Kidney (tissue), 14 donors: ENCODE data around the gene POLA2. TPM values are rescaled to one million over a fixed set of nuclear protein-coding genes. Genes with fewer than 3 reads are reported as not detected.
"Not testable (repeated sequence)": the region's sequence is repeated elsewhere in the genome, so short reads cannot be mapped to it uniquely, and the experiment has no call there.

Experiments used
- DNase-seq, 5 donors: peaks; one replicate each; pipeline ENCODE4 v3.0.0-alpha.2; 2013 to 2020
- FAIRE-seq: peaks from 2 replicates; lab custom pipeline; 2012; peaks lifted over from hg19 to GRCh38; lab: Jason Lieb, UNC
- H3K27ac ChIP-seq, 2 donors: one replicate each; pipeline ENCODE4 v1.7.0; 2013; ENCODE audit warnings: low read depth in 2 of 2, low read length in 2 of 2, inconsistent platforms in 1 of 2
- H3K27me3 ChIP-seq: one replicate; pipeline ENCODE4 v1.7.1; 2013; ENCODE audit warnings: low read length, inconsistent platforms; ENCODE audit not compliant: control insufficient read depth, insufficient read depth
- H3K36me3 ChIP-seq, 3 donors: one replicate each; pipeline versions ENCODE4 v1.7.0 to v1.7.1; 2013; ENCODE audit warnings: low read length in 3 of 3, control low read depth in 1 of 3, inconsistent platforms in 1 of 3; ENCODE audit not compliant: insufficient read depth in 3 of 3, control insufficient read depth in 2 of 3
- H3K4me1 ChIP-seq, 3 donors: one replicate each; pipeline versions ENCODE4 v1.7.0 to v1.7.1; 2013; ENCODE audit warnings: low read length in 3 of 3, inconsistent platforms in 1 of 3, low read depth in 1 of 3; ENCODE audit not compliant: control insufficient read depth in 2 of 3, insufficient read depth in 2 of 3
- H3K4me3 ChIP-seq, 3 donors: one replicate each; pipeline versions ENCODE4 v1.7.0 to v1.8.1; 2013; ENCODE audit warnings: low read length in 3 of 3, control low read depth in 1 of 3, inconsistent platforms in 1 of 3
- H3K9ac ChIP-seq, 3 donors: one replicate each; pipeline versions ENCODE4 v1.7.0 to v1.7.1; 2013; ENCODE audit warnings: low read length in 3 of 3, control low read depth in 1 of 3, inconsistent platforms in 1 of 3
- H3K9me3 ChIP-seq, 3 donors: one replicate each; pipeline versions ENCODE4 v1.7.0 to v1.7.1; 2013; ENCODE audit warnings: low read length in 3 of 3, control low read depth in 1 of 3, inconsistent platforms in 1 of 3; ENCODE audit not compliant: control insufficient read depth in 2 of 3, insufficient read depth in 1 of 3
- intact Hi-C: fragments of 100-400 bp; cut with DNase I; formaldehyde crosslinking; loops from one replicate; pipeline ENCODE4 v1.11.1; 2022
- polyA plus RNA-seq: library from polyadenylated mRNA; stranded (reverse); fragments of 350-450 nt; fragmentation: Illumina TruSeq; extraction: RNeasy Lipid Tissue Mini Kit (QIAGEN cat#74804); gene quantifications from one replicate; pipeline ENCODE4 v1.2.3, GENCODE V29; 2014; ENCODE audit warnings: low read depth, low replicate concordance; ENCODE audit not compliant: insufficient read depth
- total RNA-seq: library from RNA; stranded (reverse); fragmentation: NEBNext Ultra II Directional; extraction: Animal tissue kit (Norgen Biotek cat#: 25700); gene quantifications from one replicate; pipeline ENCODE4 v1.2.1, GENCODE V29; 2021
- TF ChIP-seq, protein P1 (sequence below): IDR thresholded peaks from 3 replicates; pipeline ENCODE4 v1.5.1; 2012; ENCODE audit warnings: mild to moderate bottlenecking, moderate library complexity, borderline replicate concordance; ENCODE audit not compliant: insufficient read depth; ENCODE audit errors: extremely low read depth
- donor health status: control.
- donor health status: control.
- donor health status: control.
- donor health status: control.
- donor health status: control.
- donor health status: DM: yes; HTN: yes; CAD: no.
- donor health status: Normal renal cell carcinoma (clear cell type).

The POLA2 gene
- total and polyA plus RNA-seq, 2 donors from 2014 or later: 6.5 to 13.6 TPM

DNA sequence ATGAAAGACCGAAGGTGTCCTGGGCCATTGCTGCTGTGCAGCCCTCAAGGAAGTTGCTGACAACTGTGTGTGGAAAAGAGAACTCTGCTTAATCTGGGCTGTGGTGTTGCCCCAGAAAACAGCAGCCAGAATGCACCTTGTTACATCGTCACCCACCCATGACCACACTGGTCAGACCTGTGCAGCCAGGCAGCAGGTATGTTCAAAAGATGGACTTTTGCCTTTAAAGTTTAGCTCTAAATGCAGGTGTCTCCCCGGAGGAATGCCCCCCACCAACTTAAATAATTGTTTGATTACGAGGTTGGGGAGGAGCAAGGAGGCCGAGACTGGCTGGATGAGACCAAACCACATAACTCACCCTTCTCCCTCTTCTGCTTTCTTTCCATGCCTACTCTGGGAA, 15.3 kb upstream of the POLA2 start:
- peak overlapping the region; percentile 64 to 75 for H3K27ac ChIP-seq
- H3K27me3 ChIP-seq: no peaks in the 10 kb centered on the region
- H3K9ac ChIP-seq: no peak overlapping the region
- TF ChIP-seq, protein P1, sequence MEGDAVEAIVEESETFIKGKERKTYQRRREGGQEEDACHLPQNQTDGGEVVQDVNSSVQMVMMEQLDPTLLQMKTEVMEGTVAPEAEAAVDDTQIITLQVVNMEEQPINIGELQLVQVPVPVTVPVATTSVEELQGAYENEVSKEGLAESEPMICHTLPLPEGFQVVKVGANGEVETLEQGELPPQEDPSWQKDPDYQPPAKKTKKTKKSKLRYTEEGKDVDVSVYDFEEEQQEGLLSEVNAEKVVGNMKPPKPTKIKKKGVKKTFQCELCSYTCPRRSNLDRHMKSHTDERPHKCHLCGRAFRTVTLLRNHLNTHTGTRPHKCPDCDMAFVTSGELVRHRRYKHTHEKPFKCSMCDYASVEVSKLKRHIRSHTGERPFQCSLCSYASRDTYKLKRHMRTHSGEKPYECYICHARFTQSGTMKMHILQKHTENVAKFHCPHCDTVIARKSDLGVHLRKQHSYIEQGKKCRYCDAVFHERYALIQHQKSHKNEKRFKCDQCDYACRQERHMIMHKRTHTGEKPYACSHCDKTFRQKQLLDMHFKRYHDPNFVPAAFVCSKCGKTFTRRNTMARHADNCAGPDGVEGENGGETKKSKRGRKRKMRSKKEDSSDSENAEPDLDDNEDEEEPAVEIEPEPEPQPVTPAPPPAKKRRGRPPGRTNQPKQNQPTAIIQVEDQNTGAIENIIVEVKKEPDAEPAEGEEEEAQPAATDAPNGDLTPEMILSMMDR: no peak
- intact Hi-C loops: no loop called here
- no peak overlapping the region for H3K4me3 ChIP-seq
- no peaks in the 10 kb centered on the region for H3K36me3 ChIP-seq
- FAIRE-seq (no peak), DNase-seq (peak in 3 of 5 donors; percentile 50 to 64 (median 62))
- H3K4me1 ChIP-seq: peaks cover 0 to 12% (median 10%) of the 10 kb centered on the region in 3 donors
- H3K9me3 ChIP-seq: no peaks in the 10 kb centered on the region

DNA sequence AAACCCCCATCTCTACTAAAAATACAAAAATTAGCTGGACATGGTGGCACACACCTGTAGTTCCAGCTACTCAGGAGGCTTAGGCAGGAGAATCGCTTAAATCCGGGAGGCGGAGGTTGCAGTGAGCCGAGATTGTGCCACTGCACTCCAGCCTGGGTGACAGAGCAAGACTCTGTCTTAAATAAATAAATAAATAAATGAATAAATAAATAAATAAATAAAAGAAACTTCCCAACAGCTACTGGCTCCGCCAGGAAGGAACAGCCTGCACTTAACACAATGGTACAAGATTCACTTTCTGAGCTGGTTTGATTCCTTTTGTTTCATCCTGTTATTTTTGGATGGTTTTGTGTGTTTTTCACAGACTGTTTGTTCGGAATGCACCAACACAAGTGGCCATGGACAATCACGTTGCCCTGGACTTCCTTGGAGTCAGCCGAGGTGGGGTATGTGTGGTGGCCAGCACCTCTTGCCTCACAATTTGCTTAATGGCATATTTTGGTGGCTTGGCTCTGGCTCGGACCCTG, 13.5 kb upstream of the POLA2 start:
- peaks cover 0 to 12% (median 10%) of the 10 kb centered on the region in 3 donors for H3K4me1 ChIP-seq
- H3K9ac ChIP-seq, H3K27ac ChIP-seq, H3K9me3 ChIP-seq, H3K4me3 ChIP-seq, H3K27me3 ChIP-seq, H3K36me3 ChIP-seq, FAIRE-seq, intact Hi-C loops, DNase-seq: not testable (repeated sequence)

DNA sequence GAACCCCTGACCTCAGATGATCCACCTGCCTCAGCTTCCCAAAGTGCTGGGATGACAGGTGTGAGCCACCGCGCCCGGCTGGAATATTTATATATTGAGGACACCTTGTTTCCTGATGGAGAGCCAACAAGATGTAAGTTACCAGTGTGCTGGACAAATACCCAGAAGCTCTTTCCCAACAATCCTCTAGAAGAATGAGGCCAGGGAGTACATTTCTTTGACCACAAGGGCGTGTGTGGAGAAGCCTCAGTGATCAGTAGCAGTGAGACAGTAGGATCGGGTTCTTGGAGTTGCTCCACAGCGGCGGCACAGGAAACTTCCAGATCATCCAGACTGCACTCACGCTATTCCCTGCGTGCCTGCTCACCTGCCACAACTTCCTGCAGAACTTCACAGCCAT, 10.3 kb upstream of the POLA2 start:
- no peaks in the 10 kb centered on the region for H3K9me3 ChIP-seq
- H3K27me3 ChIP-seq: no peaks in the 10 kb centered on the region
- H3K36me3 ChIP-seq: no peaks in the 10 kb centered on the region
- TF ChIP-seq, protein P1: no peak
- peaks cover 0 to 5% (median 3%) of the 10 kb centered on the region in 3 donors for H3K4me1 ChIP-seq
- no peak overlapping the region for H3K27ac ChIP-seq
- FAIRE-seq (no peak), DNase-seq (no peak)
- intact Hi-C loops: no loop called here
- H3K4me3 ChIP-seq: no peak overlapping the region
- H3K9ac ChIP-seq: no peak overlapping the region

DNA sequence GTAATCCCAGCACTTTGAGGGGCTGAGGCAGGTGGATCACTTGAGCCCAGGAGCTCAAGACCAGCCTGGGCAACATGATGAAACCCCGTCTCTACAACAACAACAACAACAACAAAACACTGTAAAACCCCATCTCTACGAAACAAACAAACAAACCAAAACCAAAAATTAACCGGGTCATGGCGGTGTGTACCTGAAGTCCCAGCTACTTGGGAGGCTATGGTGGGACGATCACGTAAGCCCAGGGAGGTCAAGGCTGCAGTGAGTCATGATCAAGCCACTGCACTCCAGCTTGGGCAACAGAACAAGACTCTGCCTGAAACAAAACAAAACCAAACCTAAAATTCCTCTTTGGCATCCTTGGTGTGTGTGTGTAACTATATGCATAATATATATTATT, 7.0 kb upstream of the POLA2 start:
- Histone ChIP-seq H3K27ac (no peak overlapping the region), H3K4me3 (no peak overlapping the region), H3K27me3 (no peaks in the 10 kb centered on the region), H3K9ac (no peak overlapping the region), H3K4me1 (no peaks in the 10 kb centered on the region), H3K9me3 (no peaks in the 10 kb centered on the region), H3K36me3 (no peaks in the 10 kb centered on the region)
- TF ChIP-seq, protein P1: no peak
- intact Hi-C loops: no loop called here
- DNase-seq: no peak
- FAIRE-seq: no peak
